Measurements from ENCODE around the gene IL17C.
"Not testable (repeated sequence)": the region's sequence is repeated elsewhere in the genome, so short reads cannot be mapped to it uniquely, and the experiment has no call there.

The IL17C gene

GRCh38 chr16:88662843-88663606 lies 24.7 kb downstream of the IL17C start, which contains the start of gene MVD:
Gene MVD (minus strand): TSS chr16:88663091. CDS start chr16:88663080, 11 bp downstream.
- DNase-seq: peak; percentile 91

- no peak for DNase-seq
Observed at GRCh38 chr16:88665148-88665547, 26.8 kb downstream of the IL17C start.

GRCh38 chr16:88665570-88665969 lies 27.2 kb downstream of the IL17C start:
- DNase-seq: no peak

- DNase-seq: no peak
Observed at GRCh38 chr16:88667461-88667860, 29.1 kb downstream of the IL17C start.

- not testable (repeated sequence) for DNase-seq
Observed at GRCh38 chr16:88669493-88669892, 31.1 kb downstream of the IL17C start.

GRCh38 chr16:88669980-88670379 lies 31.6 kb downstream of the IL17C start:
- DNase-seq: no peak

GRCh38 chr16:88671806-88672205 lies 33.4 kb downstream of the IL17C start:
- DNase-seq: no peak

- DNase-seq: no peak
Observed at GRCh38 chr16:88672776-88673175, 34.4 kb downstream of the IL17C start.

GRCh38 chr16:88673716-88674379 lies 35.5 kb downstream of the IL17C start:
- DNase-seq: no peak

- no peak for DNase-seq
Observed at GRCh38 chr16:88676502-88677242, 38.3 kb downstream of the IL17C start.

GRCh38 chr16:88677721-88678120 lies 39.3 kb downstream of the IL17C start:
- no peak for DNase-seq

- DNase-seq: no peak
Observed at GRCh38 chr16:88678224-88678979, 40.0 kb downstream of the IL17C start.

- no peak for DNase-seq
Observed at GRCh38 chr16:88680554-88681083, 42.2 kb downstream of the IL17C start.

- DNase-seq: no peak
Observed at GRCh38 chr16:88681084-88681680, 42.8 kb downstream of the IL17C start.

GRCh38 chr16:88681709-88682451 lies 43.5 kb downstream of the IL17C start:
- DNase-seq: no peak

- no peak for DNase-seq
Observed at GRCh38 chr16:88684569-88685155, 46.3 kb downstream of the IL17C start.

- no peak for DNase-seq
Observed at GRCh38 chr16:88685156-88686061, 47.0 kb downstream of the IL17C start.

GRCh38 chr16:88686062-88686438 lies 47.7 kb downstream of the IL17C start:
- no peak for DNase-seq

GRCh38 chr16:88686439-88687253 lies 48.3 kb downstream of the IL17C start, which contains the start of gene SNAI3:
Gene SNAI3 (minus strand): TSS chr16:88686507. CDS start chr16:88686406, 101 bp downstream.
- no peak for DNase-seq

Measured in DMS 273 treated with DMSO at 0.1 percent for 48 hours (cell line).